ENCODE data around the gene NAV3. TPM values are rescaled to one million over a fixed set of nuclear protein-coding genes. Genes with fewer than 3 reads are reported as not detected.

NAV3 gene
- total RNA-seq, 2 experiments from 2014 or later, result not detected

DNA sequence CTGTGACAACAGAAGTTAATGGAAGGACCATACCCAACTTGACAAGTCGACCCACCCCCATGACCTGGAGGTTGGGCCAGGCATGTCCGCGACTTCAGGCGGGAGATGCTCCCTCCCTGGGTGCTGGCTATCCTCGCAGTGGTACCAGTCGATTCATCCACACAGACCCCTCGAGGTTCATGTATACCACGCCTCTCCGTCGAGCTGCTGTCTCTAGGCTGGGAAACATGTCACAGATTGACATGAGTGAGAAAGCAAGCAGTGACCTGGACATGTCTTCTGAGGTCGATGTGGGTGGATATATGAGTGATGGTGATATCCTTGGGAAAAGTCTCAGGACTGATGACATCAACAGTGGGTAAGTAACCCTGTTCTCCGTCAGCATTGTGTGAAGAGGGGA, 220.1 kb downstream of the NAV3 start:
- POLR2A ChIA-PET, result no interaction called here
- CTCF ChIA-PET, result no interaction called here
- Mint-ChIP-seq H3K27ac (no peak overlapping the region), H3K36me3 (ENCODE audit: low read depth) (no peaks in the 10 kb centered on the region), H3K9me3 (peaks cover 20% of the 10 kb centered on the region), H3K4me1 (ENCODE audit: low read depth) (no peaks in the 10 kb centered on the region), H3K4me3 (no peak overlapping the region), H3K27me3 (peaks cover 1% of the 10 kb centered on the region)
- intact Hi-C loops (cut with micrococcal nuclease), result no loop called here
- DNase-seq (no peak), ATAC-seq (no peak)
- TF ChIP-seq, protein P1, sequence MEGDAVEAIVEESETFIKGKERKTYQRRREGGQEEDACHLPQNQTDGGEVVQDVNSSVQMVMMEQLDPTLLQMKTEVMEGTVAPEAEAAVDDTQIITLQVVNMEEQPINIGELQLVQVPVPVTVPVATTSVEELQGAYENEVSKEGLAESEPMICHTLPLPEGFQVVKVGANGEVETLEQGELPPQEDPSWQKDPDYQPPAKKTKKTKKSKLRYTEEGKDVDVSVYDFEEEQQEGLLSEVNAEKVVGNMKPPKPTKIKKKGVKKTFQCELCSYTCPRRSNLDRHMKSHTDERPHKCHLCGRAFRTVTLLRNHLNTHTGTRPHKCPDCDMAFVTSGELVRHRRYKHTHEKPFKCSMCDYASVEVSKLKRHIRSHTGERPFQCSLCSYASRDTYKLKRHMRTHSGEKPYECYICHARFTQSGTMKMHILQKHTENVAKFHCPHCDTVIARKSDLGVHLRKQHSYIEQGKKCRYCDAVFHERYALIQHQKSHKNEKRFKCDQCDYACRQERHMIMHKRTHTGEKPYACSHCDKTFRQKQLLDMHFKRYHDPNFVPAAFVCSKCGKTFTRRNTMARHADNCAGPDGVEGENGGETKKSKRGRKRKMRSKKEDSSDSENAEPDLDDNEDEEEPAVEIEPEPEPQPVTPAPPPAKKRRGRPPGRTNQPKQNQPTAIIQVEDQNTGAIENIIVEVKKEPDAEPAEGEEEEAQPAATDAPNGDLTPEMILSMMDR (IDR thresholded peaks at IDR 0.05), result no peak

DNA sequence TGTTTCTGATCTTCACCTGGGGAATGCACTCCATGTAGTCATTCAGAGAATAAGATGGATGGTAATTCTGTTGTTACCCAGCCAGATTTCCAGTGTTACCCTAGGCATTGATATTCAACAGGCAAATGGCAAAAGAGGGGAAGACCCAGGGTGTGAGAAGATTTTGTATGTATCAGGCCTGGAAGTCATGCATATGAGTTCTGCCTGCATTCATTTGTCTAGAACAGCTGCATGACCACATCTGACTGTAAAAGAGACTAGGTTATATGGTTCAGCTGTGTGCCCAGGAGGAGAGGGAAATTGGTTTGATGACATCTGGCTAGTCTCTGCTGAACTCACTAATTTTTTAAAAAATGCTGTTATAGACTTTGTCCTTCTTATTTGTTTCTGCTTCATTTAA, 224.9 kb downstream of the NAV3 start:
- intact Hi-C loops (cut with micrococcal nuclease), result no loop called here
- no peak overlapping the region for H3K4me3 Mint-ChIP-seq
- no peaks in the 10 kb centered on the region for H3K36me3 Mint-ChIP-seq (ENCODE audit: low read depth)
- TF ChIP-seq, protein P1 (IDR thresholded peaks at IDR 0.05), result no peak
- no peaks in the 10 kb centered on the region for H3K4me1 Mint-ChIP-seq (ENCODE audit: low read depth)
- H3K27me3 Mint-ChIP-seq, result peaks cover 1% of the 10 kb centered on the region
- CTCF ChIA-PET, result no interaction called here
- POLR2A ChIA-PET, result no interaction called here
- DNase-seq (no peak), ATAC-seq (no peak)
- H3K9me3 Mint-ChIP-seq, result peaks cover 2% of the 10 kb centered on the region
- no peak overlapping the region for H3K27ac Mint-ChIP-seq

DNA sequence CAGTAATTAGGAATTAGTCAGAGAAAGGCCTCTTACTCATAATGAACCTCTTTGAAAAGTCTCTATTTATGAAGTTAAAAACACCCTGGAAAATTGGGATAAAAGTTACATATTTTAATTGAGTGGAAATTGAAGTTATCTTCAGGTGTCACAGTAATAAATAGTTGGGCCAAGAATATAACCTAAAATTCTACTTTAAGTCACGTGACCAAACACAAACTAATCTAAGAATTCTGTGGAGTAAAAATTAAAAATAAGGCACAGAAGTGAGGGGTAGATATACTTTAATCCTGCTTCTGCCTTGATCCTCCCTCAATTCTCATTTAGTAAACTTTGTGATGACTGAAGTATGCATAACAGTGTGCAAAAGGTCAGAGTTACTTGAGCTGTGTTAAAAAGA, 226.4 kb downstream of the NAV3 start:
- intact Hi-C loops (cut with micrococcal nuclease), result no loop called here
- TF ChIP-seq, protein P1 (IDR thresholded peaks at IDR 0.05), result no peak
- POLR2A ChIA-PET, result no interaction called here
- no peak overlapping the region for H3K4me3 Mint-ChIP-seq
- H3K36me3 Mint-ChIP-seq (ENCODE audit: low read depth), result no peaks in the 10 kb centered on the region
- H3K4me1 Mint-ChIP-seq (ENCODE audit: low read depth), result no peaks in the 10 kb centered on the region
- peaks cover 2% of the 10 kb centered on the region for H3K9me3 Mint-ChIP-seq
- DNase-seq, result no peak
- CTCF ChIA-PET, result interaction anchor here (1.2 kb wide), 1 partner anchor 67 kb away, joined by 3 read pairs; no protein-coding TSS in a partner anchor
- H3K27me3 Mint-ChIP-seq, result no peaks in the 10 kb centered on the region
- no peak overlapping the region for H3K27ac Mint-ChIP-seq
- no peak for ATAC-seq

DNA sequence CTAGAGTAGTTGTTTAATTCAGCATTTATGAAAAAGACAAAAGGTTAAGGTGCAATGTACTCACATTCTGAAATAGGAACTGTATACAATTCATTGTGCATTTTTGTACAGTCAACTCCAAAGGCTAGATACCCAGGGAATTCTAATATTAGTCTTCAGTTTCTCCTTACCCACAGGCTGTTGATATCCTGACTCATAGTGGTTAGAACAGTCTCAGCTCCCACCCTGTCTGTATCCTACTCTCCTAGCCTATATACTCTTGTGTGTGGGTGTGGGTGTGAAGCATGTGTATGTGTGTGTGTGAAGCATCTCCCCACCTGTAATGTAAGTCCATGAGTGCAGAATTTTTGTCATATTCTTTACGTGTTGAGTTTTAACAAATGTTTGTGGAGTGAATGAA, 229.5 kb downstream of the NAV3 start:
- no peaks in the 10 kb centered on the region for H3K27me3 Mint-ChIP-seq
- ATAC-seq, result no peak
- no peak overlapping the region for H3K4me3 Mint-ChIP-seq
- H3K4me1 Mint-ChIP-seq (ENCODE audit: low read depth), result no peaks in the 10 kb centered on the region
- no peaks in the 10 kb centered on the region for H3K9me3 Mint-ChIP-seq
- intact Hi-C loops (cut with micrococcal nuclease), result no loop called here
- no peak for DNase-seq
- H3K27ac Mint-ChIP-seq, result no peak overlapping the region
- CTCF ChIA-PET, result no interaction called here
- H3K36me3 Mint-ChIP-seq (ENCODE audit: low read depth), result no peaks in the 10 kb centered on the region
- TF ChIP-seq, protein P1 (IDR thresholded peaks at IDR 0.05), result no peak
- POLR2A ChIA-PET, result no interaction called here

GRCh38 chr12:78062786-78063185, 232.1 kb downstream of the NAV3 start:
- CTCF ChIA-PET, result no interaction called here

More at GRCh38 chr12:78062786-78063185, 232.1 kb downstream of the NAV3 start:
- intact Hi-C loops (cut with micrococcal nuclease), result no loop called here
- Mint-ChIP-seq H3K36me3 (ENCODE audit: low read depth) (no peaks in the 10 kb centered on the region), H3K4me1 (ENCODE audit: low read depth) (no peaks in the 10 kb centered on the region), H3K9me3 (no peaks in the 10 kb centered on the region), H3K4me3 (no peak overlapping the region), H3K27ac (no peak overlapping the region), H3K27me3 (no peaks in the 10 kb centered on the region)
- TF ChIP-seq, protein P1 (IDR thresholded peaks at IDR 0.05), result no peak
- POLR2A ChIA-PET, result no interaction called here
- ATAC-seq, result no peak
- DNase-seq, result no peak

Measured in activated CD8-positive, alpha-beta T cell treated with anti-CD3 and anti-CD28 coated beads for 36 hours (primary cell).